ENCODE measurements around the gene CASP8AP2.

DNA sequence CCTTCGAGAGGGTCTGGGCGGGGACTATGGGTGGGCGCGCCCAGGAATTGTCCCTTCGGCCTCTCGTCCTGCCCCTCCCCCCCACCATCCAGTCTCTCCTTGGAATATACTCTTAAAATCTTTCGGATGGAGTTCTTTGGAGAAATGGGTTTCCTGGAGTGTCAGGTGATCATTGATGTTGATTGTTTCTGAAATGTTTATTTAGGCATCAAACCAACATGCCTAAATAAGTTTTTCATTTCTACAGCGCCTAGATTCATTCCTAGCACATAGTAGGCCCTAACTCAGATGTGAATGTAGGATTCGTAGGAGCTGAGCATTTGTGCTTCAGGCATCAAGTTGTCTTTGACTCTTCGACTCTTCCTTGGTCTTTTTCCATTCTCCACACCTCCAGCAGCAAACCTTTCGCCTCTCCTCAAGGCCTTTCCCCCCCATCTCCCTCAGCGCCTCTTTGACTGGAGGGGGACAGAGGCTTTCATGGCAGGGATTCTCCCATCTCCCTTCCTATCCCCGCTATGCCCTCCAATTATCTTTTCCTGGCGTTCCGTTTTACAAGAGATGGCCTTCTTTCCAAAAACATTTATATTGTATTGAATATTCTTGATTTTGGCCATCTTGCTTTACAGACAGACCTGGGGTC is 610 bp downstream of the CASP8AP2 start:
- TF ChIP-seq, protein P1, sequence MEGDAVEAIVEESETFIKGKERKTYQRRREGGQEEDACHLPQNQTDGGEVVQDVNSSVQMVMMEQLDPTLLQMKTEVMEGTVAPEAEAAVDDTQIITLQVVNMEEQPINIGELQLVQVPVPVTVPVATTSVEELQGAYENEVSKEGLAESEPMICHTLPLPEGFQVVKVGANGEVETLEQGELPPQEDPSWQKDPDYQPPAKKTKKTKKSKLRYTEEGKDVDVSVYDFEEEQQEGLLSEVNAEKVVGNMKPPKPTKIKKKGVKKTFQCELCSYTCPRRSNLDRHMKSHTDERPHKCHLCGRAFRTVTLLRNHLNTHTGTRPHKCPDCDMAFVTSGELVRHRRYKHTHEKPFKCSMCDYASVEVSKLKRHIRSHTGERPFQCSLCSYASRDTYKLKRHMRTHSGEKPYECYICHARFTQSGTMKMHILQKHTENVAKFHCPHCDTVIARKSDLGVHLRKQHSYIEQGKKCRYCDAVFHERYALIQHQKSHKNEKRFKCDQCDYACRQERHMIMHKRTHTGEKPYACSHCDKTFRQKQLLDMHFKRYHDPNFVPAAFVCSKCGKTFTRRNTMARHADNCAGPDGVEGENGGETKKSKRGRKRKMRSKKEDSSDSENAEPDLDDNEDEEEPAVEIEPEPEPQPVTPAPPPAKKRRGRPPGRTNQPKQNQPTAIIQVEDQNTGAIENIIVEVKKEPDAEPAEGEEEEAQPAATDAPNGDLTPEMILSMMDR (IDR thresholded peaks at IDR 0.05; ENCODE audit: poor library complexity, severe bottlenecking) = no peak
- no peak for TF ChIP-seq POLR2AphosphoS5 (IDR thresholded peaks at IDR 0.05)
- TF ChIP-seq TAF1 (IDR thresholded peaks at IDR 0.05; ENCODE audit: low read depth) = no peak
- no peak for TF ChIP-seq EZH2 (IDR thresholded peaks at IDR 0.05; ENCODE audit: borderline replicate concordance, insufficient read depth, low read length, poor library complexity, severe bottlenecking)
- no peak for TF ChIP-seq RAD21 (conservative IDR thresholded peaks at IDR 0.05)
- no peak for TF ChIP-seq SMC3 (conservative IDR thresholded peaks at IDR 0.05; ENCODE audit: poor library complexity)
- no peak for TF ChIP-seq REST (IDR thresholded peaks at IDR 0.05; ENCODE audit: borderline replicate concordance)
